Naive thymus-derived CD8-positive, alpha-beta T cell (primary cell): ENCODE measurements around the gene TSPAN9. TPM values are rescaled to one million over a fixed set of nuclear protein-coding genes. Genes with fewer than 3 reads are reported as not detected.
A peak's percentile ranks its signal among the peaks of the same experiment; 100 is the strongest.

Source experiments
- ATAC-seq, 2 donors: fragments of 150-1000 bp; cut with Tn5 transposase in 1 of 2; sonication (Bioruptor Pico), chemical (Tn5 transposase) in 1 of 2; 1 replicate in 1 of 2; 2 replicates in 1 of 2; pipeline ENCODE4 v1.10.0; 2021; ENCODE audit warnings: mild to moderate bottlenecking in 2 of 2, moderate library complexity in 2 of 2
- POLR2A ChIA-PET: fragments of 350-600 bp; sonication (Branson Sonifier 250); formaldehyde crosslinking; loops from one replicate; lab custom pipeline; 2021; ENCODE audit warnings: antibody characterized with exemption; lab: Charles Lee
- DNase-seq, 10 donors: peaks; one replicate each; pipeline versions ENCODE4 v3.0.0 to v3.0.0-alpha.2; 2020 to 2022
- H3K27ac Mint-ChIP-seq, 10 donors: one replicate each; pipeline ENCODE4 v1.8.0; 2020 to 2022; ENCODE audit warnings: mild to moderate bottlenecking in 10 of 10, mixed read lengths in 10 of 10, moderate library complexity in 4 of 10, inconsistent platforms in 1 of 10
- H3K27me3 Mint-ChIP-seq, 5 donors: one replicate each; pipeline ENCODE4 v1.8.0; 2021 to 2022; ENCODE audit warnings: mixed read lengths in 5 of 5
- H3K36me3 Mint-ChIP-seq, 3 donors: one replicate each; pipeline ENCODE4 v1.8.0; 2020 to 2022; ENCODE audit warnings: mixed read lengths in 3 of 3, mild to moderate bottlenecking in 2 of 3, inconsistent platforms in 1 of 3
- H3K4me1 Mint-ChIP-seq, 4 donors: one replicate each; pipeline ENCODE4 v1.8.0; 2021 to 2022; ENCODE audit warnings: mixed read lengths in 4 of 4
- H3K4me3 Mint-ChIP-seq, 10 donors: one replicate each; pipeline ENCODE4 v1.8.0; 2020 to 2022; ENCODE audit warnings: mild to moderate bottlenecking in 10 of 10, mixed read lengths in 10 of 10, moderate library complexity in 6 of 10, inconsistent platforms in 1 of 10
- H3K9me3 Mint-ChIP-seq, 9 donors: one replicate each; pipeline ENCODE4 v1.8.0; 2020 to 2022; ENCODE audit warnings: mixed read lengths in 9 of 9, mild to moderate bottlenecking in 3 of 9, inconsistent platforms in 1 of 9, moderate library complexity in 1 of 9
- polyA plus RNA-seq, 3 donors: library from polyadenylated mRNA; unstranded; fragments of 300-500 nt; fragmentation: Illumina TruSeq; gene quantifications; one replicate each; pipeline ENCODE4 v1.2.3, GENCODE V29; 2021
- total RNA-seq, 8 experiments: library from RNA in 2 of 8; stranded (reverse) in 2 of 8; gene quantifications; one replicate each; pipeline ENCODE4 v1.2.3 and lab custom pipeline; 2021 to 2026

Gene TSPAN9
- total and polyA plus RNA-seq, 5 experiments from 2014 or later = 0.65 to 1.2 TPM; not detected in 3

- Mint-ChIP-seq H3K27ac (peak overlapping the region in 1 of 10 donors; percentile 34), H3K9me3 (no peaks in the 10 kb centered on the region), H3K4me1 (peaks cover 0 to 15% (median 10%) of the 10 kb centered on the region in 4 donors), H3K27me3 (peaks cover 3 to 33% (median 8%) of the 10 kb centered on the region in 5 donors), H3K4me3 (no peak overlapping the region), H3K36me3 (no peaks in the 10 kb centered on the region)
- ATAC-seq (no peak), DNase-seq (no peak)
- POLR2A ChIA-PET = no interaction called here
Measured at GRCh38 chr12:3278681-3279414, 201.7 kb downstream of the TSPAN9 start.

GRCh38 chr12:3279415-3279780, 202.2 kb downstream of the TSPAN9 start:
- peaks cover 0 to 15% (median 10%) of the 10 kb centered on the region in 4 donors for H3K4me1 Mint-ChIP-seq
- POLR2A ChIA-PET = no interaction called here
- DNase-seq = no peak
- H3K9me3 Mint-ChIP-seq = no peaks in the 10 kb centered on the region
- H3K27ac Mint-ChIP-seq = no peak overlapping the region
- H3K4me3 Mint-ChIP-seq = no peak overlapping the region
- H3K27me3 Mint-ChIP-seq = peaks cover 3 to 33% (median 8%) of the 10 kb centered on the region in 5 donors
- no peaks in the 10 kb centered on the region for H3K36me3 Mint-ChIP-seq
- ATAC-seq = no peak

- no peaks in the 10 kb centered on the region for H3K36me3 Mint-ChIP-seq
Measured at GRCh38 chr12:3279832-3280231, 202.7 kb downstream of the TSPAN9 start.

GRCh38 chr12:3280967-3281366, 203.8 kb downstream of the TSPAN9 start:
- H3K27me3 Mint-ChIP-seq = peaks cover 4 to 31% (median 8%) of the 10 kb centered on the region in 5 donors
- POLR2A ChIA-PET = no interaction called here
- no peak for DNase-seq
- no peaks in the 10 kb centered on the region for H3K9me3 Mint-ChIP-seq
- ATAC-seq = no peak
- peaks cover 0 to 16% (median 10%) of the 10 kb centered on the region in 4 donors for H3K4me1 Mint-ChIP-seq
- H3K4me3 Mint-ChIP-seq = no peak overlapping the region
- H3K36me3 Mint-ChIP-seq = no peaks in the 10 kb centered on the region
- H3K27ac Mint-ChIP-seq = no peak overlapping the region

More at GRCh38 chr12:3279832-3280231, 202.7 kb downstream of the TSPAN9 start:
- ATAC-seq (no peak), DNase-seq (no peak)
- Mint-ChIP-seq H3K4me3 (no peak overlapping the region), H3K27me3 (peaks cover 4 to 33% (median 8%) of the 10 kb centered on the region in 5 donors), H3K9me3 (no peaks in the 10 kb centered on the region), H3K27ac (peak overlapping the region in 1 of 10 donors; percentile 65), H3K4me1 (peaks cover 0 to 15% (median 10%) of the 10 kb centered on the region in 4 donors)
- POLR2A ChIA-PET = no interaction called here

- peak overlapping the region in 1 of 10 donors; percentile 52 for H3K27ac Mint-ChIP-seq
- no peaks in the 10 kb centered on the region for H3K36me3 Mint-ChIP-seq
- peaks cover 1 to 22% (median 6%) of the 10 kb centered on the region in 5 donors for H3K27me3 Mint-ChIP-seq
- DNase-seq = no peak
- no peak overlapping the region for H3K4me3 Mint-ChIP-seq
- ATAC-seq = no peak
- peaks cover 0 to 16% (median 10%) of the 10 kb centered on the region in 4 donors for H3K4me1 Mint-ChIP-seq
- H3K9me3 Mint-ChIP-seq = no peaks in the 10 kb centered on the region
- POLR2A ChIA-PET = no interaction called here
Measured at GRCh38 chr12:3281588-3282383, 204.6 kb downstream of the TSPAN9 start.

GRCh38 chr12:3282384-3282670, 205.1 kb downstream of the TSPAN9 start:
- POLR2A ChIA-PET = no interaction called here
- Mint-ChIP-seq H3K4me1 (peaks cover 0 to 17% (median 10%) of the 10 kb centered on the region in 4 donors), H3K4me3 (no peak overlapping the region), H3K27ac (peak overlapping the region in 2 of 10 donors; percentile 6 to 52), H3K27me3 (peaks cover 1 to 21% (median 6%) of the 10 kb centered on the region in 5 donors), H3K36me3 (no peaks in the 10 kb centered on the region), H3K9me3 (no peaks in the 10 kb centered on the region)
- no peak for ATAC-seq
- no peak for DNase-seq

GRCh38 chr12:3283137-3283680, 206.0 kb downstream of the TSPAN9 start:
- ATAC-seq = no peak
- Mint-ChIP-seq H3K4me1 (peaks cover 0 to 17% (median 10%) of the 10 kb centered on the region in 4 donors), H3K9me3 (no peaks in the 10 kb centered on the region), H3K27me3 (peaks cover 1 to 16% (median 6%) of the 10 kb centered on the region in 5 donors), H3K27ac (no peak overlapping the region), H3K36me3 (no peaks in the 10 kb centered on the region), H3K4me3 (no peak overlapping the region)
- no peak for DNase-seq
- POLR2A ChIA-PET = no interaction called here

- Mint-ChIP-seq H3K27ac (peak overlapping the region in 4 of 10 donors; percentile 14 to 61 (median 34)), H3K9me3 (no peaks in the 10 kb centered on the region), H3K27me3 (peaks cover 0 to 6% (median 1%) of the 10 kb centered on the region in 5 donors), H3K4me1 (peaks cover 0 to 17% (median 9%) of the 10 kb centered on the region in 4 donors), H3K36me3 (no peaks in the 10 kb centered on the region), H3K4me3 (no peak overlapping the region)
- DNase-seq (no peak), ATAC-seq (no peak)
- POLR2A ChIA-PET = no interaction called here
Measured at GRCh38 chr12:3284405-3284804, 207.2 kb downstream of the TSPAN9 start.

GRCh38 chr12:3285570-3285969, 208.4 kb downstream of the TSPAN9 start:
- ATAC-seq = no peak
- no peak for DNase-seq
- Mint-ChIP-seq H3K9me3 (no peaks in the 10 kb centered on the region), H3K36me3 (no peaks in the 10 kb centered on the region), H3K4me3 (peak overlapping the region in 5 of 10 donors; percentile 20 to 38 (median 30)), H3K27ac (peak overlapping the region in 5 of 10 donors; percentile 32 to 72 (median 37)), H3K27me3 (peaks cover 0 to 6% (median 0%) of the 10 kb centered on the region in 5 donors), H3K4me1 (peaks cover 0 to 15% (median 8%) of the 10 kb centered on the region in 4 donors)
- POLR2A ChIA-PET = no interaction called here

GRCh38 chr12:3288690-3289089, 211.5 kb downstream of the TSPAN9 start:
- Mint-ChIP-seq H3K27me3 (peaks cover 0 to 6% (median 0%) of the 10 kb centered on the region in 5 donors), H3K9me3 (no peaks in the 10 kb centered on the region), H3K4me1 (peaks cover 0 to 6% (median 0%) of the 10 kb centered on the region in 4 donors), H3K36me3 (no peaks in the 10 kb centered on the region), H3K27ac (no peak overlapping the region), H3K4me3 (no peak overlapping the region)
- no peak for DNase-seq
- ATAC-seq = no peak
- POLR2A ChIA-PET = no interaction called here

- DNase-seq (no peak), ATAC-seq (no peak)
- POLR2A ChIA-PET = no interaction called here
- Mint-ChIP-seq H3K27me3 (peaks cover 0 to 6% (median 0%) of the 10 kb centered on the region in 5 donors), H3K9me3 (no peaks in the 10 kb centered on the region), H3K4me1 (peaks cover 0 to 6% (median 0%) of the 10 kb centered on the region in 4 donors), H3K27ac (no peak overlapping the region), H3K36me3 (no peaks in the 10 kb centered on the region), H3K4me3 (no peak overlapping the region)
Measured at GRCh38 chr12:3289702-3290101, 212.5 kb downstream of the TSPAN9 start.

- H3K27ac Mint-ChIP-seq = peak overlapping the region in 1 of 10 donors; percentile 53
- H3K4me1 Mint-ChIP-seq = peaks cover 0 to 2% (median 0%) of the 10 kb centered on the region in 4 donors
- no peaks in the 10 kb centered on the region for H3K9me3 Mint-ChIP-seq
- no peaks in the 10 kb centered on the region for H3K36me3 Mint-ChIP-seq
- POLR2A ChIA-PET = no interaction called here
- ATAC-seq = no peak
- DNase-seq = no peak
- peaks cover 0 to 9% (median 2%) of the 10 kb centered on the region in 5 donors for H3K27me3 Mint-ChIP-seq
- no peak overlapping the region for H3K4me3 Mint-ChIP-seq
Measured at GRCh38 chr12:3291939-3292338, 214.8 kb downstream of the TSPAN9 start.
